ENCODE data around the gene QPRT.

- TF ChIP-seq POLR2AphosphoS5 (IDR thresholded peaks at IDR 0.05; ENCODE audit: borderline replicate concordance, low read depth, low read length) (no peak), EZH2 (IDR thresholded peaks at IDR 0.05) (no peak)
These were observed 66.3 kb downstream of the QPRT start for GRCh38 chr16:29745121-29745852.
